Gastrocnemius medialis (tissue), 4 donors: ENCODE results near the gene NEMP2.

Experiments used
- POLR2A ChIP-seq, 2 donors: fragments of 450-650 bp; IDR thresholded peaks; one replicate each; pipeline ENCODE4 v1.6.1; 2017; ENCODE audit warnings: antibody characterized with exemption in 2 of 2, mild to moderate bottlenecking in 2 of 2, moderate library complexity in 2 of 2
- TF ChIP-seq, protein P1 (sequence below), 5 experiments: fragments of 450-650 bp in 3 of 5; fragments of 200-600 bp in 2 of 5; sonication (generic) in 2 of 5; IDR thresholded peaks in 4 of 5; conservative IDR thresholded peaks in 1 of 5; 1 replicate in 4 of 5; 2 replicates in 1 of 5; pipeline ENCODE4 v1.5.1; 2016 to 2019; ENCODE audit warnings: antibody characterized with exemption in 5 of 5, mild to moderate bottlenecking in 3 of 5, moderate library complexity in 3 of 5

DNA sequence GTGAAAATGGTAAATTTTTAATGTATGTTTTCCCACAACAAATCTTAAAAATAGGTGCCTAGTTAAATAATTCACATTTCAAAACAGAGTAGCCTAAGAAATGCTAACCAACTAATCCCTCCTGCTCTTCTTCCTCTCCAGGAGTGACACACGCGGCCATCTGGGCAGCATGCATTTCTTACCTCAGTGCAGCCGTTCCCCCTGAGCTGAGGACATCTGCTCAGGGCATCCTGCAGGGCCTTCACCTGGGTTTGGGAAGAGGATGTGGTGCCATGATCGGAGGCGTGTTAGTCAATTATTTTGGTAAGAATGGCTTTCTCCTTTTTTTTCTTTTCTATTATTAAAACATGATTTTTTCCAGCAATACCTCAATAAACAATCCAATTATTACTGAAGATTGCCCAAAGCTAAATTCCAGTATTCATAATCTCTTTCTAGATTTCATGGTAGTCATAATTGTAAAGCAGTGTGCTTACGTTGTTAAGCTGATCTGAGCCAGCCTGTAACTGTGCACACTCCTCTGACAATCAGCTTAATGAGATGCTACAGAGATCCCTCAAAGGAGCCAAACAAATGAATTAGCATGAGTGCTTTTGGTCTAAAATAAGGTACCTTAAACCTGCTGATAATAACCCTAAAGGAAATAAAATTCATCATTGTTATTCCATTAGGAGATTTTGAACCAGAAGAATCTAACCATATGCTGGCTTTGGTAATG is 45.8 kb downstream of the NEMP2 start:
- TF ChIP-seq, protein P1, sequence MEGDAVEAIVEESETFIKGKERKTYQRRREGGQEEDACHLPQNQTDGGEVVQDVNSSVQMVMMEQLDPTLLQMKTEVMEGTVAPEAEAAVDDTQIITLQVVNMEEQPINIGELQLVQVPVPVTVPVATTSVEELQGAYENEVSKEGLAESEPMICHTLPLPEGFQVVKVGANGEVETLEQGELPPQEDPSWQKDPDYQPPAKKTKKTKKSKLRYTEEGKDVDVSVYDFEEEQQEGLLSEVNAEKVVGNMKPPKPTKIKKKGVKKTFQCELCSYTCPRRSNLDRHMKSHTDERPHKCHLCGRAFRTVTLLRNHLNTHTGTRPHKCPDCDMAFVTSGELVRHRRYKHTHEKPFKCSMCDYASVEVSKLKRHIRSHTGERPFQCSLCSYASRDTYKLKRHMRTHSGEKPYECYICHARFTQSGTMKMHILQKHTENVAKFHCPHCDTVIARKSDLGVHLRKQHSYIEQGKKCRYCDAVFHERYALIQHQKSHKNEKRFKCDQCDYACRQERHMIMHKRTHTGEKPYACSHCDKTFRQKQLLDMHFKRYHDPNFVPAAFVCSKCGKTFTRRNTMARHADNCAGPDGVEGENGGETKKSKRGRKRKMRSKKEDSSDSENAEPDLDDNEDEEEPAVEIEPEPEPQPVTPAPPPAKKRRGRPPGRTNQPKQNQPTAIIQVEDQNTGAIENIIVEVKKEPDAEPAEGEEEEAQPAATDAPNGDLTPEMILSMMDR (IDR thresholded peaks at IDR 0.05 in 4 of 5, conservative IDR thresholded peaks at IDR 0.05 in 1 of 5): no peak
- TF ChIP-seq POLR2A (IDR thresholded peaks at IDR 0.05): no peak
